Measurements from ENCODE around the gene ZNF202. TPM values are rescaled to one million over a fixed set of nuclear protein-coding genes. Genes with fewer than 3 reads are reported as not detected.

ZNF202 gene
- polyA plus RNA-seq, 1 experiment: 7.4 TPM

DNA sequence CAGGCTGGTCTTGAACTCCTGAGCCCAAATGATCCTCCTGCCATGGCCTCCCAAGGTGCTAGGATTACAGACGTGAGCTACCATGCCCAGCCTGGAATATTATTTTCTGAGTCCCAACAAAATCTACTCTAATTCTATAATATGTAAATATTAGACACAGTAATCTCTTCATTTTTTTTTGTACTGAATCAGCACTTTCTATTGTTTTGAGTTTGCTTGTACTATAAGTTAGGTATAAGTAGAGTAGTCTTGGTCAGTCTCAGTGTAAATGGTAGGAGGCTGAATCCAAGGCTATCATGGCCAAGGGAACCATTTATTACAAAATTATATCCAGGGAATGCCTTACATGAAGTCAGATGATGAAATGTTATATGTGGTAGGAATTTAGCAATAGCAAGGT is 32.5 kb upstream of the ZNF202 start:
- CTCF ChIA-PET: no interaction called here

DNA sequence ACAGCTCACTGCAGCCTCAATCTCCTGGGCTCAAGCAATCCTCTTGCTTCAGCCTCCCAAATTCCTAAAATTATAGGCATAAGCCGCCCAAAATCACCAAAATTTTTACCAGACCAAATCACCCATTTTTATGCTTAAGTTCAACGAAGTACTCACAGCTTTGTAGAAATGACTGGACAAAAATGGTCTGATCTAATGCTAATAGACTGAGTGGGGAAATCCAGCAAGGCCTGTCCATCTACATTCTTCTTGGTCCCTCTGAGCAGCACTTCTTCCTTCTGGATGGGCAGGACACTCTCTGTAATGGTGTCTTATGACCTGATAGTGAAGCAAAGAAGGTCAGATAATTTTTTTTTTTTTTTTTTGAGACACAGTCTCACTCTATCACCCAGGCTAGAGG is 31.6 kb upstream of the ZNF202 start:
- ChIA-PET POLR2A (no interaction called here), CTCF (no interaction called here)
- Histone ChIP-seq H3K36me3 (ENCODE audit: control insufficient read depth, insufficient read depth, low read length) (no peaks in the 10 kb centered on the region), H3K27me3 (ENCODE audit: control insufficient read depth, insufficient read depth, low read length) (no peaks in the 10 kb centered on the region), H3K4me3 (ENCODE audit: low read depth, low read length) (no peak overlapping the region)
- no peak for TF ChIP-seq CTCF (IDR thresholded peaks at IDR 0.05; ENCODE audit: insufficient read depth, low read depth, low read length)
- no peak for DNase-seq (ENCODE audit: low read depth)

More for the DNA sequence above, 32.5 kb upstream of the ZNF202 start:
- Histone ChIP-seq H3K36me3 (ENCODE audit: control insufficient read depth, insufficient read depth, low read length) (no peaks in the 10 kb centered on the region), H3K27me3 (ENCODE audit: control insufficient read depth, insufficient read depth, low read length) (no peaks in the 10 kb centered on the region), H3K4me3 (ENCODE audit: low read depth, low read length) (no peak overlapping the region)
- DNase-seq (ENCODE audit: low read depth): no peak
- no peak for TF ChIP-seq CTCF (IDR thresholded peaks at IDR 0.05; ENCODE audit: insufficient read depth, low read depth, low read length)
- POLR2A ChIA-PET: no interaction called here

GRCh38 chr11:123771664-123772063 is 30.2 kb upstream of the ZNF202 start:
- no peak for TF ChIP-seq CTCF (IDR thresholded peaks at IDR 0.05; ENCODE audit: insufficient read depth, low read depth, low read length)
- Histone ChIP-seq H3K36me3 (ENCODE audit: control insufficient read depth, insufficient read depth, low read length) (no peaks in the 10 kb centered on the region), H3K27me3 (ENCODE audit: control insufficient read depth, insufficient read depth, low read length) (no peaks in the 10 kb centered on the region), H3K4me3 (ENCODE audit: low read depth, low read length) (no peak overlapping the region)
- POLR2A ChIA-PET: no interaction called here
- CTCF ChIA-PET: interaction anchor here (1.2 kb wide), 1 partner anchor 11 kb away, joined by 3 read pairs; no protein-coding TSS in a partner anchor
- DNase-seq (ENCODE audit: low read depth): no peak

DNA sequence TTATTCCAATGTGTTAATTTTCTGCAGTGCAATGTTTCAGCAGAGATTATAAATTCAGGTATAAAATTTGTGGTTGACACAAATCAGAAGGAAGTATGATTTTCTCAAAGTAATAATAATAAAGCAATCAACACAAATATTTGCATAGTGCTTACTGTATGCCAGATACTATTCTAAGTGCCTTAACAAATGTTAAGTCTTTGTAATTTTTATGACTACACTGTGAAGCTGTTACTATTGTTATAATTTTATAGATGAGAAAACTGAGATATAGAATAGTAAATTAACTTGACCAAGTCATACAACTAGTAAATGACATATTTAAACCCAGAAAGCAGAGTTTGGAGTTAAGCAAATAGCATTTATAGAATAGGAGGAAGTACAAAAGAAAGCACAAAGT is 29.3 kb upstream of the ZNF202 start:
- Histone ChIP-seq H3K36me3 (ENCODE audit: control insufficient read depth, insufficient read depth, low read length) (no peaks in the 10 kb centered on the region), H3K4me3 (ENCODE audit: low read depth, low read length) (no peak overlapping the region), H3K27me3 (ENCODE audit: control insufficient read depth, insufficient read depth, low read length) (no peaks in the 10 kb centered on the region)
- ChIA-PET POLR2A (no interaction called here), CTCF (no interaction called here)
- TF ChIP-seq CTCF (IDR thresholded peaks at IDR 0.05; ENCODE audit: insufficient read depth, low read depth, low read length): no peak
- no peak for DNase-seq (ENCODE audit: low read depth)

GRCh38 chr11:123765601-123766000 is 24.1 kb upstream of the ZNF202 start:
- Histone ChIP-seq H3K4me3 (ENCODE audit: low read depth, low read length) (no peak overlapping the region), H3K27me3 (ENCODE audit: control insufficient read depth, insufficient read depth, low read length) (no peaks in the 10 kb centered on the region), H3K36me3 (ENCODE audit: control insufficient read depth, insufficient read depth, low read length) (no peaks in the 10 kb centered on the region)
- POLR2A ChIA-PET: no interaction called here
- CTCF ChIA-PET: no interaction called here
- DNase-seq (ENCODE audit: low read depth): no peak
- no peak for TF ChIP-seq CTCF (IDR thresholded peaks at IDR 0.05; ENCODE audit: insufficient read depth, low read depth, low read length)
